Nucleus accumbens (tissue), 56 donors: ENCODE measurements around the gene NOC4L.

Experiments used
- DNase-seq, 56 donors: peaks; one replicate each; lab custom pipeline; 2025; lab: John Stamatoyannopoulos, UW

NOC4L gene

DNA sequence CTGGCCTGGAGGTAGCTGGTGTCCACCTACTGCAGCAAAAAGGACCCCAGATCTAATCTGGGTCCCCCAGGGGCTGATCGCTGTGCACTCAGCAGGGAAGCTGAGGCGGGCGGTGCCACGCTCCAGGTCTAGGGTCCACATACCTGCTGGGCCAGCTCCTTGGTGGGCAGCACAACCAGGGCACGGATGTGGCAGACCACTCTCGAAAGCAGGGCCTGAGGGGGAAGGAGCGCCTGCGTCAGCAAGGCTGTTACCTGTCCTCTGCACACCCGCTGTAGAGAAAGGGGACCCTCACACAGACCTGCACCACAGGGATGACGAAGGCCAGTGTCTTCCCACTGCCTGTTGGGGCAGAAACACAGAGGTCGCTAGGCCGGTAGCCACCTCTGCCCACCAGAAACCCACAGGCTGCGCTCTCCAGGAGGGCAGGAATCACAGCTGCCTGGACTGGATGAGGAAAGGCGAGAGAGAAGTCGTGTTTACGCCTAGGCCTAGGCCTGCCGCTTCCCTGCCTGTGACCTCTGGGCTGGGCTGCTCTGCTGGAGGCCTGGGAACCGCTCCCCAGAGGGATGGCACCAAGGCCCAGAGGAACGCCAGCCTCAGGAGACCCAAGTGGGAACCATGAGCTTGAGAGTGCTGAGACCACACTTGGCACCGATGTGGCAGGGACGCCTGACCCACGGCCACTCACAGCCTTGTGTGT, 2.1 kb upstream of the NOC4L start:
- no peak for DNase-seq

GRCh38 chr12:132142679-132143335, 1.4 kb upstream of the NOC4L start:
- DNase-seq: no peak

DNA sequence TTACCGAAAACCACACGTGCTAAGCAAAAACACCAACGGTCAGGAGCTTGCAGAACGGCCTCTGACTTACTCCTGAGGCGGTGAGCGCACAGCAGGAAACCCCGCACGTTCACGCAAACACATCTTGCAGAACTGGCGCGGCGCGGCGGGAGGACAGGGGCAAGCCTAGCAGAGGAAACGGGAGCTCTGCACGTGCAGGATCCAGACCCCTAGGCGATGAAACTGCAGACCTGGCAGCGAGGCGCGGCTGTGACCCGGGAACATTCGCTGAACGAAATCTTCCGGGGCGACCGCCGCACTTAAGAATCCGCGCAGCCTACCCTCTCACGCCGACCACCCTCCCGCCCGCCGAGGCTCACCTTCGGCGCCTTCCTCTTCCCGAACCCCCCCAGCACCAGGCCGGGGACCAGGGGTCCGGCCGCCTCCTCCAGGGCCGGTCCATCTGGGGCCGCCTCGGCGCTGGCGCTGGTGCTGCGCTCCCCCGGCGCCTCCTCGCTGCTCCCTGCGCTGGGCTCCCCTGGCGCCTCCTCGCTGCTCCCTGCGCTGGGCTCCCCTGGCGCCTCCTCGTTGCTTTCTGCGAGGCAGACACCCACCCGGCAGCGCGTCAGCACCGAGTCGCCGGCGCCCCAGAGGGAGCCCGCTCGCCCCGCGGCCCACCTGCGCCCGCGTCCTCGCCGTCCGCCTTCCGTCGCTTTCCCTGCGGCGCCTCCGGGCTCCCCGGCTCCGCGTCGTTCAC, 753 bp upstream of the NOC4L start:
- peak in 8 of 56 donors; percentile 12 to 55 (median 42) for DNase-seq

GRCh38 chr12:132144810-132145168, 532 bp downstream of the NOC4L start:
- peak in 1 of 56 donors; percentile 34 for DNase-seq

- no peak for DNase-seq
These were observed 1.1 kb downstream of the NOC4L start for GRCh38 chr12:132145334-132145733.

DNA sequence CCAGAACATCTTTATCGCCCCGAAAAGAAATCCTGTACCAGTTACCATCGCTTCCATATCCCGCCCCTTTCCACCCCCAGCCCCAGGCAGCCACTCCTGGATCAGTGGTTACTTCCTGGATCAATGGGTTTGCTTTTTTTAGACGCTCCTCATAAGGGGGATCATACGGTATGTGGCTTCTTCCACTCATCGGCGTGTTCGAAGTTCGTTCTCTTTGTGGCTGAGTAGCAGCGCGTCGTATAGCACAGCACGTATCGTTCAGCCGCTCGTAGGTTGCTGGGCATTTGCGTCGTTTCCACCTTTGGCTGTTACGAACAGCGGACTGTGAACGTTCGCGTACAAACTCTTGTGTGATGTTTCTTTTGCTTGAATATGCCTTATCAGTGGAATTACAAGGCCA, 1.8 kb downstream of the NOC4L start:
- no peak for DNase-seq

DNA sequence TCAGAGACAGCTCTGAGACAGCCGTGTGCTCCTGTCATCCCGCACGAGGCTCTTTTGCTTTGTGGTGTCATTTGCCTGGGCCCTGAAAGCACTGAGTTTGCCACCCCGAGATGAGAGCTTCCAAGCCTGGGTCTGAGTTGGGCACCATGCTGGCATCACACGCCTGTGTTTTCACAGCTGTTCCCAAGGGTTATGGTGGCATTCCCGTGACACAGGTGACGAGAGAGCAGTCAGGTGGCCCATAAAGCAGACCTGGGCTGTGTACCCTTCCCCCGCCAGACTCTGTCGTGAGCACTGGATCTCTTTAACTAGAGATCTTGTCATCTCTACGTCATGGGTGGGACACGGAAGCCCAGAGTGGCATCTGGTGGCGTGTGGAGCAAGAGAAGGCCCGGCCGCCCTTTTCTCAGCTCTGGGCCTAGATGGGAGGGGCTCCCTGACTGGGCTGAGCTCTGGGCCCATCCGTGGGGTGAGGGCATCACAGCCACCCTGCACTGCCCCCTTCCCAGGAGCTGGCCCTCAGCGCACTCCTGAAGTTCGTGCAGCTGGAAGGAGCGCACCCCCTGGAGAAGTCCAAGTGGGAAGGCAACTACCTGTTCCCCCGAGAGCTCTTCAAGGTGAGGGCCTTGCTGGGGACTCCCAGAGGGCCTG, 2.6 kb downstream of the NOC4L start:
- no peak for DNase-seq

GRCh38 chr12:132147423-132148367, 3.4 kb downstream of the NOC4L start:
- DNase-seq: no peak

- DNase-seq: no peak
These were observed 4.2 kb downstream of the NOC4L start for GRCh38 chr12:132148368-132149045.

DNA sequence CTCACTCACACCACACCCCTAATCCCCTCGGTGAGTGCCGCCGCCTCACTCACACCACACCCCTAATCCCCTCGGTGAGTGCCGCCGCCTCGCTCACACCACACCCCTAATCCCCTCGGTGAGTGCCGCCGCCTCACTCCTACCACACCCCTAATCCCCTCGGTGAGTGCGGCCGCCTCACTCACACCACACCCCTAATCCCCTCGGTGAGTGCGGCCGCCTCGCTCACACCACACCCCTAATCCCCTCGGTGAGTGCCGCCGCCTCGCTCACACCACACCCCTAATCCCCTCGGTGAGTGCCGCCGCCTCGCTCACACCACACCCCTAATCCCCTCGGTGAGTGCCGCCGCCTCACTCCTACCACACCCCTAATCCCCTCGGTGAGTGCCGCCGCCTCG, 5.3 kb downstream of the NOC4L start:
- DNase-seq: peak in 4 of 56 donors; percentile 5 to 46 (median 31)

DNA sequence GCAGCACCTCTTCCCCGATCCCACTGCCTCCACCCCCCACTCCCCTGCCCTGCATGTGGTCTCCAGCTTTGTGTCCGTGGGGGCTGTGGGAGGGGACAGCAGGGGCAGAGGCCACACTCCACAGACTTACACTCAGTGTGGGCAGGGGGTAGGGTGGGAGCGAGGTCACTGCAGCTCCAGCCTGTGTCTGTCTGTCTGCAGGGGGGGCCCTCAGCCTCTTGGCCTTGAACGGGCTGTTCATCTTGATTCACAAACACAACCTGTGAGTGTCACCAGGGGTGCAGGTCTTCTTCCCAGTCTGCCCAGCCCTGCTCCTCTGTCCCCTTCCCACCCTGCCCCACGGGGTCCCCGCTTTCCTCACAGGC, 6.5 kb downstream of the NOC4L start:
- no peak for DNase-seq

DNA sequence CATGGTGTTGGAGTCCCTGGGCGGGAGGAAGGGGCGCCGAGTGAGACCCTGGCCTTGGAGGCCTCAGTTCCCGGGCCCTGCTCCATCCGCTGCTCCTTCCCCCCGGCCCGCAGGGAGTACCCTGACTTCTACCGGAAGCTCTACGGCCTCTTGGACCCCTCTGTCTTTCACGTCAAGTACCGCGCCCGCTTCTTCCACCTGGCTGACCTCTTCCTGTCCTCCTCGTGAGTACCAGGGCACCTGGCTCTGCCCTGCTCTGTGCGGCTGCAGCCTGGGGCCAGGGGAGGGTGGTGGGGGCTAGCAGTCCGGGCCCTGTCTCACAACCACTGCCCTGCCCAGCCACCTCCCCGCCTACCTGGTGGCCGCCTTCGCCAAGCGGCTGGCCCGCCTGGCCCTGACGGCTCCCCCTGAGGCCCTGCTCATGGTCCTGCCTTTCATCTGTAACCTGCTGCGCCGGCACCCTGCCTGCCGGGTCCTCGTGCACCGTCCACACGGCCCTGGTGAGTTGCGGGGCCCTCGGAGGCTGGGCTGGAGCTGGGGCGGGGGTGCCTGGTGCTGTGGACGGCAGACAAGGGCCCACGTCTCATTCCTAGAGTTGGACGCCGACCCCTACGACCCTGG, 7.0 kb downstream of the NOC4L start:
- DNase-seq: no peak

- no peak for DNase-seq
These were observed 7.6 kb downstream of the NOC4L start for GRCh38 chr12:132151766-132152410.

DNA sequence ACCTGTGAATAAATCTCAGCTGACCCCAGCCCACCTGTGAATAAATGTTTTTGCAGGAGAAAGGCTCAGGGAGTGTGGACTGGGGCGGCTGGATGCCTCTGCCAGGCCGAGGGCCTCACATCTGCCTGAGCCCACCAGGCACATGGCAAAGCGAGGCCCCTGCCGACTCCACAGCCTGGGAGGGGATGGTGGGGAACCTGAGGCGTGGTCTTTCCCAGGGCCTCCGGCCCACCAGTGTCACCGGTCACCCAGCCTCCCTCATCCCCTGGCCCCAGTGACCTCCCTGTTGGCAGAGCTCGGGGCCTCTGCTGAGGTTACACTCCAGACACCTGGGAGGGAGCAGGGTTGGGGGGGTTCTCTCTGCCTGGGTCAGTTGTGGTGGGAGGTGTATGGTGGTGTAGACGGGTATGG, 8.2 kb downstream of the NOC4L start:
- no peak for DNase-seq

- DNase-seq: no peak
These were observed 8.7 kb downstream of the NOC4L start for GRCh38 chr12:132152953-132153352.

DNA sequence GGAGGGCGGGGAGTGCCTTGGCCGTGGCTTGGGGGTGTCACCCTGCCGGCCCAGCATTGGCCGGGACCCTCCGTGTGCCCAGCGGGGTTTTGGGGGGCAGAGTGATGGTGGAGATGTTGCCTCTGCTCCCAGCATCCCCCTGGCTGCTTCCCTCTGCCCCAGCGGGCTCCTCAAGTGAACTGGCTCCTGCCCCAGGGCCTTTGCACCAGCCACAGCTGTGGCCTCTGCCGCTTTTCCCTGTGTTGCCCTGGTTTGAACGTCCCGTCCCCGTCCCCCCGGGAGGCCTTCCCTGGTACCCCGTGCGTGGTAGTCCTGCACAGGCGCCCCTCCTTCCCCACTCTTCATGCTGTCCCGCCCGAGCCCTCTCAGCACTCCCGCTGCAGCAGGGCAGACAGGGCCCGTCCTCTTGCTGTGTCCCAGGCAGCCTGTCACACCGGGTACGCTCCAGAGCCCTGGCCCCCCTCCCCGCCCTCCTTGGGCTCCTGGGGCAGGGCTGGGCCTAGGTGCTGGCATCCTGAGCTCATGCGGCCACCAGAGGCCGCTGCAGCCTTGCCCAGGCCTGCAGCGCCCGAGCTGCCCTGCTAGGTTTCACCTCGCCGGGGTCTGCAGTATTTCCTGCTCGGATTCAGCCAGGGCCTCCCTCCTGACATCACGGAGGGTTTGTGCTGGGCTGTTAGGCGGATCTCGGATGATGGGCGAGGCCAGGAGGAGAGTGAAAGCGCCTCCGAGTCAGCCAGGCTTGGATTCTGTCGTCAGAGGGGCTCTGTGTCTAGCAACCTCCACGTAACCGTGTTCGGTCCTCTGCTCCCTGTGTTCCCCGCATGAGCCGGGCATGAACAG, 9.5 kb downstream of the NOC4L start:
- peak in 29 of 56 donors; percentile 4 to 68 (median 26) for DNase-seq

GRCh38 chr12:132154341-132154761, 10.1 kb downstream of the NOC4L start:
- DNase-seq: no peak
